KMS-11 (cell line): ENCODE results near the gene RPH3AL.
"Not testable (repeated sequence)": the region's sequence is repeated elsewhere in the genome, so short reads cannot be mapped to it uniquely, and the experiment has no call there.

Experiments
- H2AFZ ChIP-seq: fragments of 200-600 bp; sonication (generic); 2 replicates; pipeline ENCODE4 v1.6.1; 2016; ENCODE audit warnings: antibody characterized with exemption, mixed run types, low read depth
- H3K27ac ChIP-seq: fragments of 200-600 bp; sonication (generic); 2 replicates; pipeline ENCODE4 v1.6.1; 2016; ENCODE audit warnings: mild to moderate bottlenecking, mixed run types
- H3K27me3 ChIP-seq: fragments of 200-600 bp; sonication (generic); 2 replicates; pipeline ENCODE4 v1.6.1; 2017; ENCODE audit warnings: mild to moderate bottlenecking, low read depth, mixed run types, moderate library complexity; ENCODE audit not compliant: insufficient read depth
- H3K36me3 ChIP-seq: fragments of 200-600 bp; sonication (generic); 2 replicates; pipeline ENCODE4 v1.6.1; 2017; ENCODE audit warnings: mild to moderate bottlenecking, mixed run types; ENCODE audit not compliant: insufficient read depth
- H3K4me1 ChIP-seq: fragments of 200-600 bp; sonication (generic); 2 replicates; pipeline ENCODE4 v1.6.1; 2016; ENCODE audit warnings: mild to moderate bottlenecking, low read depth, mixed run types; ENCODE audit not compliant: poor library complexity, severe bottlenecking
- H3K4me2 ChIP-seq: fragments of 200-600 bp; sonication (generic); 2 replicates; pipeline ENCODE4 v1.7.0; 2016; ENCODE audit warnings: mild to moderate bottlenecking, mixed run types
- H3K4me3 ChIP-seq: fragments of 200-600 bp; sonication (generic); IDR thresholded peaks from 2 replicates; pipeline ENCODE4 v1.6.1; 2017; ENCODE audit warnings: low read depth, low read length, mixed read lengths; ENCODE audit not compliant: insufficient read depth
- H3K79me2 ChIP-seq: fragments of 200-600 bp; sonication (generic); 2 replicates; pipeline ENCODE4 v1.6.1; 2016; ENCODE audit warnings: low read depth, mixed run types; ENCODE audit not compliant: insufficient read depth
- H3K9ac ChIP-seq: fragments of 200-600 bp; sonication (generic); 2 replicates; pipeline ENCODE4 v1.6.1; 2016; ENCODE audit warnings: mild to moderate bottlenecking, mixed run types
- H4K20me1 ChIP-seq: fragments of 200-600 bp; sonication (generic); 2 replicates; pipeline ENCODE4 v1.6.1; 2016; ENCODE audit warnings: mild to moderate bottlenecking, mixed run types; ENCODE audit not compliant: insufficient read depth
- TF ChIP-seq, protein P1 (sequence below): fragments of 200-600 bp; sonication (generic); conservative IDR thresholded peaks from 2 replicates; pipeline ENCODE4 v1.6.1; 2017; ENCODE audit warnings: low read depth, mild to moderate bottlenecking, antibody characterized with exemption, low read length, moderate library complexity, mixed read lengths

The RPH3AL gene

GRCh38 chr17:172401-172800 lies 180.2 kb downstream of the RPH3AL start:
- Histone ChIP-seq H3K79me2 (no peaks in the 10 kb centered on the region), H3K27ac (no peak overlapping the region), H2AFZ (no peak overlapping the region), H3K4me3 (no peak overlapping the region), H3K27me3 (no peaks in the 10 kb centered on the region; the same call in 1 of the 2 replicates), H3K4me1 (no peaks in the 10 kb centered on the region), H3K4me2 (no peak overlapping the region), H3K36me3 (no peaks in the 10 kb centered on the region), H3K9ac (no peak overlapping the region), H4K20me1 (no peaks in the 10 kb centered on the region)
- TF ChIP-seq, protein P1, sequence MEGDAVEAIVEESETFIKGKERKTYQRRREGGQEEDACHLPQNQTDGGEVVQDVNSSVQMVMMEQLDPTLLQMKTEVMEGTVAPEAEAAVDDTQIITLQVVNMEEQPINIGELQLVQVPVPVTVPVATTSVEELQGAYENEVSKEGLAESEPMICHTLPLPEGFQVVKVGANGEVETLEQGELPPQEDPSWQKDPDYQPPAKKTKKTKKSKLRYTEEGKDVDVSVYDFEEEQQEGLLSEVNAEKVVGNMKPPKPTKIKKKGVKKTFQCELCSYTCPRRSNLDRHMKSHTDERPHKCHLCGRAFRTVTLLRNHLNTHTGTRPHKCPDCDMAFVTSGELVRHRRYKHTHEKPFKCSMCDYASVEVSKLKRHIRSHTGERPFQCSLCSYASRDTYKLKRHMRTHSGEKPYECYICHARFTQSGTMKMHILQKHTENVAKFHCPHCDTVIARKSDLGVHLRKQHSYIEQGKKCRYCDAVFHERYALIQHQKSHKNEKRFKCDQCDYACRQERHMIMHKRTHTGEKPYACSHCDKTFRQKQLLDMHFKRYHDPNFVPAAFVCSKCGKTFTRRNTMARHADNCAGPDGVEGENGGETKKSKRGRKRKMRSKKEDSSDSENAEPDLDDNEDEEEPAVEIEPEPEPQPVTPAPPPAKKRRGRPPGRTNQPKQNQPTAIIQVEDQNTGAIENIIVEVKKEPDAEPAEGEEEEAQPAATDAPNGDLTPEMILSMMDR = no peak

- H4K20me1 ChIP-seq = no peaks in the 10 kb centered on the region
- TF ChIP-seq, protein P1 = no peak
- H3K4me3 ChIP-seq = no peak overlapping the region
- no peaks in the 10 kb centered on the region for H3K4me1 ChIP-seq
- H3K79me2 ChIP-seq = no peaks in the 10 kb centered on the region
- H3K4me2 ChIP-seq = no peak overlapping the region
- H3K27me3 ChIP-seq = no peaks in the 10 kb centered on the region; the same call in 1 of the 2 replicates
- no peak overlapping the region for H3K9ac ChIP-seq
- no peak overlapping the region for H2AFZ ChIP-seq
- H3K27ac ChIP-seq = no peak overlapping the region
- no peaks in the 10 kb centered on the region for H3K36me3 ChIP-seq
Measured at GRCh38 chr17:171871-172270, 180.7 kb downstream of the RPH3AL start.

GRCh38 chr17:170130-170670 lies 182.4 kb downstream of the RPH3AL start:
- Histone ChIP-seq H4K20me1 (no peaks in the 10 kb centered on the region), H3K4me3 (no peak overlapping the region), H3K27me3 (no peaks in the 10 kb centered on the region; the same call in 1 of the 2 replicates), H2AFZ (no peak overlapping the region), H3K4me1 (no peaks in the 10 kb centered on the region), H3K36me3 (no peaks in the 10 kb centered on the region), H3K9ac (no peak overlapping the region), H3K4me2 (no peak overlapping the region), H3K79me2 (no peaks in the 10 kb centered on the region), H3K27ac (no peak overlapping the region)
- TF ChIP-seq, protein P1 = no peak

- H3K79me2 ChIP-seq, H2AFZ ChIP-seq, H3K27me3 ChIP-seq, H3K4me2 ChIP-seq, H3K9ac ChIP-seq, H3K36me3 ChIP-seq, H3K27ac ChIP-seq, H4K20me1 ChIP-seq, H3K4me1 ChIP-seq, H3K4me3 ChIP-seq: not testable (repeated sequence)
Measured at GRCh38 chr17:168614-169013, 184.0 kb downstream of the RPH3AL start.

DNA sequence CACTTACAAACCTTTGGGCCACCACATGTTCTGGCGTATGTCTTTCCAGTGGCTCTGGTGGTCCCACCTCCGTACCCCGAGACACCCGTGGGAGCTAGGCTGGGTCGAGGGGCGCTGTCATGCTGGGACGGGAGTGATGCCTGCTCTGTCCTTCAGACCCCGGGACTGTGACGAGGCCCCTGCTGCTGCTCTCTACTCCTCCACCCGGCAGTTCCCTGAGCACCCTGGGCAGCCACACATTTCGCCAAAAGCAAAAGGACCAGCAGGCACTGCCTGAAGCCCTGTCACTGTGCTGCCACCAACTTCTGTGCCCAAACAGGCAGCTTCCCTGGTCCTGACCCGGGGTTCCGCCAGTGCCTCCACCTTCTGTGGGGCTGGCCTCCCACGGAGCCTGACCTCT lies 186.7 kb downstream of the RPH3AL start:
- Histone ChIP-seq H3K79me2 (no peaks in the 10 kb centered on the region), H3K27ac (no peak overlapping the region), H3K27me3 (peaks cover 9% of the 10 kb centered on the region; the same call in 1 of the 2 replicates), H3K4me2 (no peak overlapping the region), H2AFZ (no peak overlapping the region), H3K4me3 (no peak overlapping the region), H3K9ac (no peak overlapping the region), H4K20me1 (no peaks in the 10 kb centered on the region), H3K4me1 (no peaks in the 10 kb centered on the region), H3K36me3 (no peaks in the 10 kb centered on the region)
- TF ChIP-seq, protein P1 = no peak
